Stromal cell of bone marrow (primary cell): ENCODE measurements around the gene MRPS15.

Experiments used
- DNase-seq: peaks from one replicate; pipeline ENCODE4 v3.0.0-alpha.2; 2012; ENCODE audit warnings: low read depth

MRPS15 gene

GRCh38 chr1:36457691-36458090 lies 6.5 kb downstream of the MRPS15 start:
- no peak for DNase-seq

- no peak for DNase-seq
Measured at GRCh38 chr1:36456391-36456928, 7.7 kb downstream of the MRPS15 start.

DNA sequence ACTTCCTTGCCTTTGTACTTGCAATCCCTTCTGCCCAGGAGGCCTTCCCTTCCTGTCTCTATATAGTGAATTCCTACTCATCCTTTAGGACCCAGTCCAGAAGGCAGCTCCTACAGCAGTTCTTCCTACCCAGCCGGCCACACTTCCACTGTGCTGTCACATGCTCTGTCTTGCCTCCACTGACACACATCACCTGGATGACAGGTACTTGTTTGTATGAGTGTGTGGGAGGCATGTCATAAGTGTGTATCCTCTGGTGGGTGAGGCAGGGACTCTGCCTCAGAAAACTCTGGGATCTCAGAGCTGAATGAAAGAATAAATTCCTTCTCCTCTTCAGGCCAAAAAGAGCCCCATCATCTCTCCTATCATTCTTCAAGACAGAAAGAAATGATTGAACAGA lies 8.8 kb downstream of the MRPS15 start:
- no peak for DNase-seq

DNA sequence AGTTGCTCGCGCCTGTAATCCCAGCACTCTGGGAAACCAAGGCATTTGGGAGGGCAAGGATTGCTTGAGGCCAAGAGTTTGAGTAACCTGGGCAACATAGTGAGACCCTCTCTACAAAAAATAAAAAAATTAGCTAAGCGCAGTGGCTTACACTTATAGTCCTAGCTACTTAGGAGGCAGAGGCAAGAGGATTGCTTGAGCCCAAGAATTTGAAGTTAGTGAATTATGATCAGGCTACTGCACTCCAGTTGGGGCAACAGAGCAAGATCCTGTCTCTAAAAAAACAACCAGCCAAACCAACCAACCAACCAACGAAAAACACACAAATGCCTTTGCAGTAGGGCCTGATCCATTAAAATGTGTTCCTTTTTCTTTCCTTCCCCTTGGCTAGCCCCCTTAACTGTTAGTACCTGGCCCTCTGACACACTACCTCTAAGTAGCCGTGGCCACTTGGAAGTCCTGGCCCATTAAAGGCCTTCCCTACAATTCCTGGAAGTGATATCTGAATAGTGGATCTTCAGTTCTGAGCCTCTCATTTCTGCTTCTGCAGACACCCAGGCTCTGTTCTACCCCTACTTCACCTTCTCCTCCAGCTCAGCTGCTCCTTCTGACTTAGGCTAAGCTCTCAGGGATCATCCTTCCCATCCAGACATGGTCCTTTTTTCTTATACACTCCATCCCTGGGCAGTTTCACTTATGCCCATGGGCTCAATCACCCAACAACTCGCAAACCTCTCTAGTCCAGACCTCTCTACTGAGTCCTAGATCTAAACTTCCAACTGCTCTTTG lies 10.4 kb downstream of the MRPS15 start:
- DNase-seq: no peak

DNA sequence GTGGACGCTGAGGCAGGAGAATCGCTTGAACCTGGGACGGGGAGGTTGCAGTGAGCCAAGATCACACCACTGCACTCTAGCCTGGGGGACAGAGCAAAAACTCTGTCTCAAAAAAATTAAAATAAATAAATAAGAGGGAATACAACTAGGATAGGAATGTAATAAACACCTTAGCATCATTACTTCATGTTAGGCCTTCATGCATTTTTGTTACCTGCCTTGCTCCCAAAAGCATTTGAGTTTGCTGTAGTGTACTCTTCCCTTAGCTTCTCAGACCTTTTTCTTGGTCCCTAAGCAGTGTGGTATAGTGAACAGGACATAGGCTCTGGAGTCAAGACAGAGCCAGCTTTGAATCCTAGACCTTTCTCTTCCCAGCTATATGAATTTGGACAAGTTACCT lies 11.1 kb downstream of the MRPS15 start:
- DNase-seq: no peak

DNA sequence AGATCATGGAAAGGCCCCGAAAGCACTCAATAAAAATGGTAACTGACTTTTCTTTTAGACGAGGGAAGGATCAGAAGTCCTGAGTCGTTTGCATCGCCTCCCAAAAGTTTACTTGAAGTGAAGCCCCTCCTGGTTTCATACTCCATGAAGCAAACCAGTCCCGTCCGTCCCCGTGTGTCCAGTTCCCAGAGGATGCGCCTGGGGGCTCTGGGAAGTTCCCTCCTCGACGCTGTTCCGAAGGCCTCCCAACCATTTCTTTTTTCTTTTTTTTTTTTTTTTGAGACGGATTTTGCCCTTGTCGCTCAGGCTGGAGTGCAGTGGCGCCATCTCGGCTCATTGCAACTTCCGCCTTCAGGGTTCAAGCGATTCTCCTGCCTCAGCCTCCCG lies 13.3 kb downstream of the MRPS15 start:
- DNase-seq: no peak

GRCh38 chr1:36450270-36450918 lies 13.8 kb downstream of the MRPS15 start, which contains the start of gene OSCP1:
OSCP1 (minus strand) TSS chr1:36450451; CDS start chr1:36450369, 82 bp downstream.
- peak; percentile 95 for DNase-seq

DNA sequence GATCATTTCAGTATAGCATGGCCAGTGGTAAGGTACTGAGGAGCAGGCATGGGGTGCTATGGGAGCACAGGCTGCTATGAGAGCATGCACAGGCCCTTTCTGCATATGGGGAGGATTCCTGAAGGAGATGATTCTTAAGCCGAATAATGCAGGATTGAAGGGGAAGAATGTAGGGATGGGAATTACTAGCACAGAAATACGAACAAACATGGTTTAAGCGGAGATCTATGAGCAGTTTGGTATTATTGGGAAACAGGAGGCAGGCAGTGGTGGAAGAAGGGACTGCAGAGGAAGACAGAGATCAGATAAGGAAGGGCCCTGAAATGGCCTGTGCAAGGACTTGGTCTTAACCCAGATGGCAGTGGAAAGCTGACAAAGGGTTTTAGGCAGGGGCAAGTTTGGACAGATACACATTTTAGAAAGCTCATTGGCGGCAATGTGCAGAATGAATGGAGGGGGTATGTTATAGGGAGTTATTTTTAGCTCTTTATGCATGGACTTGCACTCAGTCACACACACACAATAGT lies 15.6 kb downstream of the MRPS15 start:
- DNase-seq: no peak

DNA sequence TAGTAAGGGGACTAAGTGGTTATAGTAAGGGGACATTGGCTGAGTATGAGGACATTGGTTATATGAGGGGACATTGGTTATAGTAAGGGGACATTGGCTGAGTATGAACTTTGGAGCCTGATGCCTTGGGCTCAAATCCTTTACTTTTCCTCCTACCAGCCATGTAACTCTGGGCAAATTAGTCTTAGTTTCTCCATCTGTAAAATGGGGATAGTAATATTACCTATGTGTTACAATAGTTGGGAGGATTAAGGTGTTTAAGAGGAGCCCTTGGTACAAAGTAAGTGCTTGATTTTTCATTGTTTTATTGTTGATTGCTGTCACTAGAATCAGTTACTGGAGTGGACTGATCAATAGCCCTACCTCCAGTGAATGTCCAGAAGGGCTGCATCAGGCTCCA lies 16.7 kb downstream of the MRPS15 start:
- no peak for DNase-seq

DNA sequence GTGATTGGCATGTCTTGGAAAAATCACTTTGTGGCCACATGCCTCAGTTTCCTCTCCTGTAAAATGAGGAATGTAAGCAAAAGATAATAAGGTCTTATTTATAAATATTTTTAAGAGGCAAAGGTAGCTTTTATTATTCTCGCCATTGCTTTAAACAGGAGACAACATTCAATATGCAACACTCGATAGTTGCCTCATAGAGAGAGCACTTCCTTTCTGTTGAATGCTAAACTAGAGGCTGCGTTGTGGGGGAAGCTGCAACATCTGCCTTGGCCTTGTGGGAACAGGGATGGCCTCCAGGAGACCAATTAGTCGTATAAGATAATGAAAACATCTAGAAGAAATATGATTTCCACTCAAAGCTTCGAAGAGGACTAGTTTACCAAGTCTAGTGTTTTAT lies 17.4 kb downstream of the MRPS15 start:
- no peak for DNase-seq

GRCh38 chr1:36446271-36446670 lies 17.9 kb downstream of the MRPS15 start:
- DNase-seq: no peak

DNA sequence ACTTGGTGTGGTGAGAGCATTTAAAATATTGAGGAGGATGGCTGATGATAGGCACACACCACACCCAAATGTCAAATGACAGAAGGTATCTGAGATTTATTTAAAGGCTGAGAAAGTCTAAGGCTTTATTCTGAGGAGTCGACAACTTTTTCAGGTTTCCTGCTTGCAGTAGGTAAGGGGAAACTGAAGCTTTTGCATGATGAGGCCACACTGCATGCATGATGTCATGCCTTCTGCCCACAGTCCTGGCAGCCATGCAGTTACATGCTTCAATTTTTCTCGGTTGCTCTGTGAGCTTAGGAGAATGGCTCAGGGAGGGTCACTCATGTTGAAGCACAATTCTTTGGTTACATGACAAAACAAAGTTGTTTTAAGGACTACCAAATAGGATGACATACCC lies 20.9 kb downstream of the MRPS15 start:
- DNase-seq: no peak

- DNase-seq: no peak
Measured at GRCh38 chr1:36442337-36442736, 21.8 kb downstream of the MRPS15 start.

DNA sequence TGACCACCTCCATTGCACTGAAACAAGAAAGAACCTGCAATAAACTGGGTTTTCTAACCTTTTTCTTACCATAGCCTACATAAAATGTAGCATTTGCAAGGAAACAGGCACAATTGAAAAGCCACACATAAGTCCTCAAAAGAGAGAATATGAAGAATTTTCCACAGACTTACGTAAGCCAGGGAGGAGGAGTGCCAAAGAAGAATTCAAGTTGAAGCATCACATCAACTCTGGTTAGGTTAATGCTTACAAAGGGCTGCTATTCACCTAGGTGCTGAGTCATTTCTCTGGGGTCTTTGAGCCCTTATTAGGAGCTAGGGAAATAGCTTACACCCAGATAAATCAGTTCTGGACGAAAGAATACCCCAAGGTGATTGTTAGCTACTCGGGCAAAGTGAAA lies 23.5 kb downstream of the MRPS15 start:
- no peak for DNase-seq

DNA sequence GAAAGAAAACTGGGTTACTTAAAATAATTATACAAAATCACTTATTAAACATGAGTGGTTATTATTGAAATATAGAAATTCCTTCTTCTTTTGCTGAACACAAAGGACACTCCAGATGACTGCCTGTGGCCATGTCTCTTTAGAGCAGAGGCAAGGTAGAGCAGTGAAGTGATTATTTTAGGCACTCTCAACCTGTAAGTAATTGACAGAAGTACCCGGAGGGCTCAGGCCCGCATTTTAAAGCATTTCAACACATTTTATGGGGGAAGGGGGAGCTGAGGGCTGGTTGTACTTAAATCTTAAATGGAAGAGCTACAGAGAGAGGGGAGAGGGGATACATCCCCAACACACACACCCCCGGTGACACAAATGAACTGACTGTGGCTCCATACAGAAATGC lies 24.1 kb downstream of the MRPS15 start:
- DNase-seq: no peak

- DNase-seq: no peak
Measured at GRCh38 chr1:36438715-36439114, 25.5 kb downstream of the MRPS15 start.

- DNase-seq: no peak
Measured at GRCh38 chr1:36436821-36437220, 27.4 kb downstream of the MRPS15 start.

DNA sequence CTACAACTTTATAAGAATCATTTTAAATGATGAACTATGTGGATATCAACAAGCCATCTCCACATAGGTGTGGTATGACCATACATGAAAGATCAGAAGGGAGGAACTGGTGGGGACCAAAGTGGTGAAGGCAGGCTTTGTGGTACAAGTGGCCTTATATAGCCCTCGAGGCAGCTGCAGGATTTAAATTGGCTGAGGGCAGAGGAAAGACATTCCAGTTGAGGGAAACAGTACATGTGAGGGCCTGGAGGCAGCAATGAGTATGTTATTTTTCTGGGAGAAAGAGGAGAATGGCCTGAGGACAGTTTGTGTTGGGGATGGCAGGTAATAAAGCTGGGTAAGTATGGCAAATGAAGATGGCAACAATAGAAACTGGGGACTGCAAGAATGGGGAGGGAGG lies 31.1 kb downstream of the MRPS15 start:
- no peak for DNase-seq

DNA sequence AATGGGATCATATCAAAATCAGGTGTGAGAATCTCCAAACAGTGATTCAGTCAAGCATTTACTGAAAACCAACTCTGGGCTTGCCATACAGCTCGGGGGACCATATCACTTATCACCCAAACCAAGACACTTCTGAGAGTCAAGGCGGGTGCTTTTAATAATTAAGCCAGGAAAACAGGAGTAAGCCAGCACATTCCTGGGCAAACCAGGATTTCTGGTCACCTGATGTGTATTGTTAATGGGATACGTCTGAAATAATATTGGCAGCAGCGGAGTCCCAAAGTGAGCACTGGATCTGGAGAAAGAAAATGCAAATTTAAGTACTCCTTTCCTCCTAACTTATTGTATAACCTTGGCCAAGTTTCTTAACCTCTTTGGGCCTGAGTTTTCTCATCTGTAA lies 31.6 kb downstream of the MRPS15 start:
- no peak for DNase-seq

DNA sequence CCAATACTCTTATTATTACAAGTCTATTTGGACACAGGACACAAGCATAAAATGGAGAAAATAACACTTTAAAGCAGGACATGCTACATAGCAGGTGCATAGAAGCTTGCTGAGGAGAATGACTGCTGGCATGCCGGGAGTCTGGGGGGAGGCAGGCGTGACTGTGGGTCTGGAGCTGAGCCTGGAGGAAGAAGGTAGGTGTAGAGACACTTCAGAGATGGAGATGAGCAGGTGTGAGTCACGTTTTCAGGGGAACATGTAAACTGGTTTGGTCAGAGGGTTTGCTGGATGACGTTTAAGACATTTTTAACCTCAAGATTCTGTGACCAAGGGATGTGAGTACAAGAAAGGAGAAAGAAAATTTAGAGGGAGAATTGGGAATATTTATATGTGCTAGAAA lies 38.4 kb downstream of the MRPS15 start:
- DNase-seq: no peak

DNA sequence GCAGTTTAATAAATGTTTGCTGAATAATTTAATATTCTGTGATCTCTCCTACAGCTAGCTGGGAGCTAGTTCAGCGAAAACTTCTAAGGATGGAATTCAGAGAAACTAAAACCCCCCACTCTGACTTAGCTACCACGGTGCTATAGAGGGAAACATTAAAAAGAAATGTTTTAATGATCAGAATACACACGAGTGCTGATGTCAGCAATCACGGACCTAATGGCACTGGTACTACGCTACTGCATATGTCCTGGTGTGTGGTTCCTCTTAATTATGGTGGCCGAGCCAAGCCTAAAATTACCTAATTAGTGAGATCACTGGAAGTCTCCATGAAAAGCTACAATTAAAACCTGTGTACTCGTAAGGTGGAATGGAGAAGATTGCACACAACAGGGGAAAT lies 42.5 kb downstream of the MRPS15 start:
- no peak for DNase-seq

GRCh38 chr1:36420836-36421317 lies 43.3 kb downstream of the MRPS15 start:
- peak; percentile 68 for DNase-seq

DNA sequence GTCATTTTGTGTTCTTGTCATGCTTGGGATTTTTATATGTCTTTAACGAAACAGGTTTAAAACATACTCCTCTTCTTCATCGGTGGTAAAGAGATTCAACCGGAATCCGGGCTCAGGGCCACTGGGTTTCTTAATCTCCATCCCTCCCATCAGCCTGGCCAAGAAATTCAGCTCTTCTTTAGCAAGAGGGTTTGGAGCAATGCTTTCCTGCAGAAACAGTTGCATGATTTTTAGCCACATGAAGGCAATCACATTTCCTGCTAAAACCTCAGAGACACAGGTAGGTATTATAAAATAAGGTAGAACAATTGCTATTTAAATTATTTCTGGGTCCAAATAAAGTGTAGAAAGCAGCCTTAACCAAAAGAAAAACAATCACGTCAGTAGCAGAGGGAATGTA lies 43.8 kb downstream of the MRPS15 start:
- DNase-seq: peak; percentile 21
